GM12892 (cell line): Measurements from ENCODE around the gene LGALS8.

Experiments
- POLR2A ChIP-seq: IDR thresholded peaks from 2 replicates; pipeline ENCODE4 v1.6.1; 2011; ENCODE audit warnings: low read depth, low read length, control low read depth
- POLR2AphosphoS5 ChIP-seq: IDR thresholded peaks from 2 replicates; pipeline ENCODE4 v1.6.1; 2011; ENCODE audit warnings: low read depth, low read length, control low read depth
- TAF1 ChIP-seq: IDR thresholded peaks from 2 replicates; pipeline ENCODE4 v1.6.1; 2011; ENCODE audit warnings: low read depth, mild to moderate bottlenecking, control low read depth, low read length, borderline replicate concordance

DNA sequence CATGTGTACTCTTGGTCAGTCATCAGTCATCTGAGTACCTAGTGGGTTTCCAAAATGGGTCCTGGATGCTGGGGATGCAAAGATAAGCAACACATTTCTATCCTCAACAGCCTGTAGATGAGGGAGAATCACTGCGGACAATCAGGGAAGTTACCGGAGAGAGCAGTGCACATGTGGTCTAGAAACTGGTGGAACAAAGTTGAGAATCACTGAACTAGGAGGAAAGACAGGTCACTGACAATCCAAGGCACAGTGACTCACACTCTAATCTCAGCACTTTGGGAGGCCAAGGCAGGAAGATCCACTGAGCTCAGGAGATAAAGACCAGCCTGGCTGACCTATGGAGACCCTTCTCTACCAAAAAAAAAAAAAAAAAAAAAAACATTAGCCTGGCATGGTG lies 31.4 kb upstream of the LGALS8 start:
- TF ChIP-seq POLR2A, result no peak
- TF ChIP-seq TAF1, result no peak
- TF ChIP-seq POLR2AphosphoS5, result no peak
